Stomach smooth muscle (tissue), 2 donors: Measurements from ENCODE around the gene IL12RB1.

Experiments used
- H3K27ac ChIP-seq: one replicate; pipeline ENCODE4 v1.7.0; 2013; ENCODE audit warnings: mild to moderate bottlenecking, low read length, inconsistent platforms
- H3K27me3 ChIP-seq, 2 donors: one replicate each; pipeline ENCODE4 v1.7.0; 2013; ENCODE audit warnings: low read length in 2 of 2; ENCODE audit not compliant: insufficient read depth in 2 of 2, control insufficient read depth in 1 of 2
- H3K36me3 ChIP-seq, 2 donors: one replicate each; pipeline ENCODE4 v1.7.0; 2013; ENCODE audit warnings: low read length in 2 of 2; ENCODE audit not compliant: control insufficient read depth in 2 of 2, insufficient read depth in 2 of 2
- H3K4me1 ChIP-seq: one replicate; pipeline ENCODE4 v1.7.0; 2013; ENCODE audit warnings: low read length; ENCODE audit not compliant: control insufficient read depth, insufficient read depth
- H3K4me3 ChIP-seq, 2 donors: one replicate each; pipeline ENCODE4 v1.7.0; 2013; ENCODE audit warnings: low read length in 2 of 2
- H3K9ac ChIP-seq, 2 donors: one replicate each; pipeline ENCODE4 v1.7.0; 2013; ENCODE audit warnings: low read length in 2 of 2, mild to moderate bottlenecking in 1 of 2
- H3K9me3 ChIP-seq, 2 donors: one replicate each; pipeline ENCODE4 v1.7.0; 2013; ENCODE audit warnings: low read length in 2 of 2; ENCODE audit not compliant: control insufficient read depth in 2 of 2
- donor health status: healthy.
- donor health status: Pancreatic carcinoma.

Gene IL12RB1

GRCh38 chr19:18100710-18101109, 14.0 kb upstream of the IL12RB1 start:
- H3K4me3 ChIP-seq = no peak overlapping the region
- H3K27me3 ChIP-seq = peaks cover 26 to 46% of the 10 kb centered on the region in 2 donors
- no peaks in the 10 kb centered on the region for H3K9me3 ChIP-seq
- no peak overlapping the region for H3K27ac ChIP-seq
- no peak overlapping the region for H3K9ac ChIP-seq
- H3K4me1 ChIP-seq = peaks cover 27% of the 10 kb centered on the region
- no peaks in the 10 kb centered on the region for H3K36me3 ChIP-seq

- no peaks in the 10 kb centered on the region for H3K36me3 ChIP-seq
- no peaks in the 10 kb centered on the region for H3K9me3 ChIP-seq
- H3K27ac ChIP-seq = no peak overlapping the region
- H3K4me1 ChIP-seq = peaks cover 23% of the 10 kb centered on the region
- H3K4me3 ChIP-seq = no peak overlapping the region
- no peak overlapping the region for H3K9ac ChIP-seq
- peaks cover 24 to 42% of the 10 kb centered on the region in 2 donors for H3K27me3 ChIP-seq
These were observed 12.9 kb upstream of the IL12RB1 start for GRCh38 chr19:18099623-18099995.

GRCh38 chr19:18098891-18099622, 12.3 kb upstream of the IL12RB1 start:
- H3K36me3 ChIP-seq = no peaks in the 10 kb centered on the region
- H3K4me3 ChIP-seq = no peak overlapping the region
- peaks cover 22 to 40% of the 10 kb centered on the region in 2 donors for H3K27me3 ChIP-seq
- H3K9ac ChIP-seq = no peak overlapping the region
- no peaks in the 10 kb centered on the region for H3K9me3 ChIP-seq
- no peak overlapping the region for H3K27ac ChIP-seq
- H3K4me1 ChIP-seq = peaks cover 17% of the 10 kb centered on the region

GRCh38 chr19:18097993-18098890, 11.5 kb upstream of the IL12RB1 start:
- peak overlapping the region; percentile 40 to 66 for H3K4me3 ChIP-seq
- H3K4me1 ChIP-seq = peaks cover 16% of the 10 kb centered on the region
- peak overlapping the region in 1 of 2 donors; percentile 29 for H3K9ac ChIP-seq
- H3K27me3 ChIP-seq = peaks cover 22 to 37% of the 10 kb centered on the region in 2 donors
- no peaks in the 10 kb centered on the region for H3K9me3 ChIP-seq
- H3K27ac ChIP-seq = no peak overlapping the region
- H3K36me3 ChIP-seq = no peaks in the 10 kb centered on the region

GRCh38 chr19:18097217-18097992, 10.7 kb upstream of the IL12RB1 start, which contains the start of gene MAST3:
Gene MAST3 (plus strand): TSS chr19:18097778. CDS start chr19:18097793, 15 bp downstream.
- H3K36me3 ChIP-seq = no peaks in the 10 kb centered on the region
- H3K27me3 ChIP-seq = peaks cover 22 to 30% of the 10 kb centered on the region in 2 donors
- H3K9me3 ChIP-seq = no peaks in the 10 kb centered on the region
- H3K4me3 ChIP-seq = peak within 1 kb of the TSS; percentile 40 to 66
- peak within 1 kb of the TSS in 1 of 2 donors; percentile 29 for H3K9ac ChIP-seq
- no peak within 1 kb of the TSS for H3K27ac ChIP-seq
- peaks cover 16% of the 10 kb centered on the region for H3K4me1 ChIP-seq

- Histone ChIP-seq H3K9ac (no peak overlapping the region), H3K4me3 (no peak overlapping the region), H3K27me3 (peaks cover 22 to 28% of the 10 kb centered on the region in 2 donors), H3K36me3 (no peaks in the 10 kb centered on the region), H3K27ac (no peak overlapping the region), H3K9me3 (no peaks in the 10 kb centered on the region), H3K4me1 (peaks cover 16% of the 10 kb centered on the region)
These were observed 9.5 kb upstream of the IL12RB1 start for GRCh38 chr19:18096258-18096657.

GRCh38 chr19:18093439-18094161, 6.9 kb upstream of the IL12RB1 start:
- Histone ChIP-seq H3K4me1 (peaks cover 10% of the 10 kb centered on the region), H3K36me3 (no peaks in the 10 kb centered on the region), H3K27ac (no peak overlapping the region), H3K27me3 (peaks cover 8 to 10% of the 10 kb centered on the region in 2 donors), H3K9ac (no peak overlapping the region), H3K9me3 (no peaks in the 10 kb centered on the region), H3K4me3 (no peak overlapping the region)

- Histone ChIP-seq H3K36me3 (no peaks in the 10 kb centered on the region), H3K27ac (no peak overlapping the region), H3K4me3 (no peak overlapping the region), H3K27me3 (no peaks in the 10 kb centered on the region), H3K4me1 (peaks cover 2% of the 10 kb centered on the region), H3K9ac (no peak overlapping the region), H3K9me3 (no peaks in the 10 kb centered on the region)
These were observed 4.5 kb upstream of the IL12RB1 start for GRCh38 chr19:18091217-18091608.

GRCh38 chr19:18090545-18091216, 3.9 kb upstream of the IL12RB1 start:
- Histone ChIP-seq H3K9me3 (no peaks in the 10 kb centered on the region), H3K27me3 (no peaks in the 10 kb centered on the region), H3K4me3 (no peak overlapping the region), H3K36me3 (no peaks in the 10 kb centered on the region), H3K9ac (no peak overlapping the region), H3K4me1 (peaks cover 2% of the 10 kb centered on the region), H3K27ac (no peak overlapping the region)
